ENCODE measurements around the gene RPS28. TPM values are rescaled to one million over a fixed set of nuclear protein-coding genes. Genes with fewer than 3 reads are reported as not detected.
"Not testable (repeated sequence)": the region's sequence is repeated elsewhere in the genome, so short reads cannot be mapped to it uniquely, and the experiment has no call there.

RPS28 gene
- 1,000 to 10,000 TPM; 1,587 to 1,854 TPM for total RNA-seq

DNA sequence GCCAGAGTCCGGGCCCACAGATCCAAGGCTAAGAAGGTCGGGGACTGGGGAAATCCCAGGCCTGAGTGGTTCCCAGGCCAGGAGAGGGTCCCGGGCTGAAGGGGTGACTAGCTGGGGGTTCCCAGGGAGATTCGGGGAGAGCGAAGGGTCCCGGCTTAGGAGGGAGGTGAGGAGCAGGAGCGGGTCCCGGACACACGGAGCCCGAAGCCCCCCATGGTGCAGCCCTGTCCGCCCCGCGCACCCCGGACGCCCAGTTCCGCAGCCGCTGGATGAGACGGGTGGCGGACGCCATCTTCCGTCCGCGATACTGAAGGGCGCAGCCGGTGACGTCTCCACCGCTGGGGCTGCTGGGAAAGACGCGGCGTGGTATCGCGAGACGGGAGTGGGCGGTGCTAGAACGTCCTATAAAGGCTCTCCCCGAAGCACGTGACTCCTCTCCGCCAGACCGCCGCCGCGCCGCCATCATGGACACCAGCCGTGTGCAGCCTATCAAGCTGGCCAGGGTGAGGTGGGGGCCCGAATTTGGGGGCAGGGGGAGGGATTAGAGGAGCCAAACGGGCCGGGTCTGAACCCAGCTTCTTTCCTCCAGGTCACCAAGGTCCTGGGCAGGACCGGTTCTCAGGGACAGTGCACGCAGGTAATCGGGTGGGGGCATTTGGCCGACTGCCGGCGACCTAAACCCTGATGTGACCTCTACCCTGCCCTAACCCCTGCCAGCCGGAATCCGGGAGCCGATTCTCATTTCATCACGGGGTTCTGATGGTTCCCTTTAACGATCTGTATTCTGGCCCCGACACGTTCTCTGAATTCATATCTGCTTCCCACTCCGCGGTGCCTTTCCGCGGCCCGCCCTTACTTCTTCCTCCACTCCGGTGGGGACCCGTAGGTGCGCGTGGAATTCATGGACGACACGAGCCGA lies at the start of gene RPS28, which contains the start of gene NDUFA7:
RPS28 (plus strand) TSS at position 430 of the 919 bp plus-strand sequence; CDS start at position 465, 35 bp downstream.
NDUFA7 (minus strand) TSS at position 309 of the 919 bp plus-strand sequence; CDS start at position 292, 17 bp downstream.
- H3K9ac ChIP-seq (ENCODE audit: low read depth in 2 of 2, low read length in 2 of 2): peak within 1 kb of the TSS; percentile 90 to 94
- peak within 1 kb of the TSS; percentile 97 for H3K4me3 ChIP-seq
- no peak for TF ChIP-seq CTCF (IDR thresholded peaks at IDR 0.05)
- H3K9me3 ChIP-seq: no peaks in the 10 kb centered on the region
- H3K36me3 ChIP-seq: no peaks in the 10 kb centered on the region
- H3K27ac ChIP-seq: peak within 1 kb of the TSS; percentile 88
- intact Hi-C loops (cut with DNase I): loop anchor here (5.0 kb wide), 1 partner anchor 49 kb away; no protein-coding TSS in a partner anchor
- no peaks in the 10 kb centered on the region for H3K4me1 ChIP-seq
- peak; percentile 98 for DNase-seq
- H3K27me3 ChIP-seq: no peaks in the 10 kb centered on the region

DNA sequence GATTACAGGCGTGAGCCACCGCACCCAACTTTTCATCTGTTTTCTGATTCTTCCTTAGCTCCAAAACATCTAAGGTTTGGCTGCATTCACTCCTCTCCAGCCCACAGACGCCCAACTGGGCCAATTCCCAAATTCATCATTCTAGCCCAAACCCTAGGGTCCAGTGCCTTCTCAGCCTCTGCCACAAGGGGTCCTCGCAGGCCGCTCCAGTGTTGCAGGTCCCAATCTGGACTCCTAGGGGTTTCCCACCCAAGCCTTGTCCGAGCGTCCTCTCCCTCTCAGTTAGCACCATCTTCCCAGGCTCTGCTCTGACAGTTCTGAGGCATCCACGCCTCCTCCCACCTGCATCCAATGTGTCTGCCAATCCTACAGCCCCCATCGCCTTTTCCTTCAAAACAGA lies 44.8 kb upstream of the RPS28 start:
- DNase-seq; intact Hi-C loops (cut with DNase I); H3K9ac ChIP-seq (ENCODE audit: low read depth in 2 of 2, low read length in 2 of 2); H3K4me1 ChIP-seq; H3K27ac ChIP-seq; H3K36me3 ChIP-seq; H3K4me3 ChIP-seq; H3K27me3 ChIP-seq; H3K9me3 ChIP-seq: not testable (repeated sequence)

DNA sequence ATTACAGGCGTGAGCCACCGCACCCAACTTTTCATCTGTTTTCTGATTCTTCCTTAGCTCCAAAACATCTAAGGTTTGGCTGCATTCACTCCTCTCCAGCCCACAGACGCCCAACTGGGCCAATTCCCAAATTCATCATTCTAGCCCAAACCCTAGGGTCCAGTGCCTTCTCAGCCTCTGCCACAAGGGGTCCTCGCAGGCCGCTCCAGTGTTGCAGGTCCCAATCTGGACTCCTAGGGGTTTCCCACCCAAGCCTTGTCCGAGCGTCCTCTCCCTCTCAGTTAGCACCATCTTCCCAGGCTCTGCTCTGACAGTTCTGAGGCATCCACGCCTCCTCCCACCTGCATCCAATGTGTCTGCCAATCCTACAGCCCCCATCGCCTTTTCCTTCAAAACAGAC lies 30.0 kb upstream of the RPS28 start:
- DNase-seq: not testable (repeated sequence)

DNA sequence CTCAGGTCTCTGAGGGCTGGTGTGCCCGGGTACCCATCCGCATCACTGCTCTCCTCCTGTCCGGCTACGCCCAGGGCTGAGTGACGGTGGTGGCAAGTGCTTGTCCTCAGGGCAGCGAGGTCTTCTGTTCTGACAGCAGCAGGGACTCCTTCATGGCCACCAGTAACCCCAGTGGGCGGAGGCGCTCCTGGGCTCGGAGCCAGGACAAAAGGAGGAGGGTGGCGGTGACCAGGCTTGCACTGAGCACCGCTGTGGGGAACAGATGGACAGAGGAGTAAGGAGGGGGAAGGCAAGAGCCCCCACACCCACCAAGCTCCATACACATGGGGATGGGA lies 19.0 kb upstream of the RPS28 start:
- intact Hi-C loops (cut with DNase I): no loop called here
- TF ChIP-seq CTCF (IDR thresholded peaks at IDR 0.05): no peak
- Histone ChIP-seq H3K27ac (no peak overlapping the region), H3K27me3 (no peaks in the 10 kb centered on the region), H3K9ac (ENCODE audit: low read depth in 2 of 2, low read length in 2 of 2) (no peak overlapping the region), H3K4me3 (no peak overlapping the region), H3K9me3 (no peaks in the 10 kb centered on the region), H3K36me3 (no peaks in the 10 kb centered on the region), H3K4me1 (no peaks in the 10 kb centered on the region)
- DNase-seq: peak; percentile 32

More for the DNA sequence above, 30.0 kb upstream of the RPS28 start:
- H3K4me1 ChIP-seq; H3K36me3 ChIP-seq; H3K27ac ChIP-seq; H3K9me3 ChIP-seq; H3K4me3 ChIP-seq; H3K27me3 ChIP-seq; intact Hi-C loops (cut with DNase I); H3K9ac ChIP-seq (ENCODE audit: low read depth in 2 of 2, low read length in 2 of 2): not testable (repeated sequence)

GRCh38 chr19:8302734-8303133 lies 18.6 kb upstream of the RPS28 start:
- no peaks in the 10 kb centered on the region for H3K9me3 ChIP-seq
- no peak overlapping the region for H3K9ac ChIP-seq (ENCODE audit: low read depth in 2 of 2, low read length in 2 of 2)
- H3K27me3 ChIP-seq: no peaks in the 10 kb centered on the region
- no peaks in the 10 kb centered on the region for H3K36me3 ChIP-seq
- no peak overlapping the region for H3K27ac ChIP-seq
- H3K4me3 ChIP-seq: no peak overlapping the region
- TF ChIP-seq CTCF (IDR thresholded peaks at IDR 0.05): no peak
- intact Hi-C loops (cut with DNase I): no loop called here
- no peak for DNase-seq
- no peaks in the 10 kb centered on the region for H3K4me1 ChIP-seq

- peak; percentile 25 for DNase-seq
- intact Hi-C loops (cut with DNase I): no loop called here
- TF ChIP-seq CTCF (IDR thresholded peaks at IDR 0.05): no peak
- Histone ChIP-seq H3K9ac (ENCODE audit: low read depth in 2 of 2, low read length in 2 of 2) (no peak overlapping the region), H3K4me3 (no peak overlapping the region), H3K4me1 (peaks cover 6% of the 10 kb centered on the region), H3K27ac (no peak overlapping the region), H3K9me3 (no peaks in the 10 kb centered on the region), H3K27me3 (no peaks in the 10 kb centered on the region), H3K36me3 (no peaks in the 10 kb centered on the region)
Observed at GRCh38 chr19:8304841-8305621, 16.3 kb upstream of the RPS28 start.

Data from colonic mucosa (tissue), 4 donors.